GM23248 (cell line): ENCODE measurements around the gene FGFR1OP2.

ENCODE experiments used
- EZH2 ChIP-seq: fragments of 200-600 bp; sonication (generic); IDR thresholded peaks from 2 replicates; pipeline ENCODE4 v1.6.1; 2018; ENCODE audit warnings: antibody characterized with exemption, mild to moderate bottlenecking; ENCODE audit not compliant: insufficient read depth, poor library complexity, severe bottlenecking
- EZH2phosphoT487 ChIP-seq: fragments of 200-600 bp; sonication (generic); IDR thresholded peaks from 2 replicates; pipeline ENCODE4 v1.6.1; 2018; ENCODE audit warnings: antibody characterized with exemption, moderate library complexity, mild to moderate bottlenecking, low read depth; ENCODE audit not compliant: insufficient read depth

DNA sequence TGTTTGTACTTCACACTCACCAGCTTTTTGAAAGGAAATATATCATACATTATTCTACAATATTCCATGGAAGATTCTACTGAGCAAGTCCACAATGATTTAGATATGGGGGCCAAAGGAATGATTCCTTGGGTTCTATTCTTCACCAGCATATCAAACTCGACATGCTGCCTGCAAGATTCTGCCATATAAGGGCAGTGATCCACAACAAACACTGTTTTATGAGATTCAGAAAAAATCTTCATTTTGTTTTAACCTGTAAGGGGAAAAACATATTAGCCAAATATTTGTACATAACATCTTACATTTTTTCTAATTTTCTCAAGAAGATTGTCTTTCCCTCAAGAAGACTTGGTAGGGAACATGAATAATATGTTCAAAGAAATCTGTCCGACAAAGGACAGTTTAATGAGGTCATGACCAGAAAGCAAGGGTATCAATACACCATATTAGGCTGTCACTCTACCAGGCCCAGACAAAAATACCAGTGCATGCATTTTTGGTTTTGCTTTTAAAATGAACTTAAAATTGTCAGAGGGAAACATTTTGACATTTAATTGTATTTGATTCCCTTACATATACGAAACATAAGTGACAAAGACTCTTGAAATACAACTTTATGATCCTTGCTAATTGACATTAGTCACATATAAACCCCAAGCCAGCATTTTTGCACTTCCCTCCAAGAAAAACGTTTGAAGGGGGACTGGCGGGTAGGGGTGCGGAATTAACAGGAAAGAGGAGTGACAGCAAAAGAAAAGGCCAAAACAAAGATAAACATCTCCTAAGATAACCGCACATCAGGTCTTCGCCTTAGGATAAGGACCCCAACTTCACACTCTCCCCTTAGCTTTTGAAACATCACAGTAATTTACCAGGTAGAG, 1.5 kb upstream of the FGFR1OP2 start:
- TF ChIP-seq EZH2phosphoT487, result no peak
- no peak for TF ChIP-seq EZH2
